H1 (cell line): Measurements from ENCODE around the gene UBA3. TPM values are rescaled to one million over a fixed set of nuclear protein-coding genes. Genes with fewer than 3 reads are reported as not detected.

Experiments used
- EZH2 ChIP-seq: fragments of 200-600 bp; sonication (generic); IDR thresholded peaks from 2 replicates; pipeline ENCODE4 v1.7.1; 2012; ENCODE audit warnings: low read depth, mild to moderate bottlenecking, moderate library complexity, low read length, inconsistent platforms; ENCODE audit not compliant: severe bottlenecking
- POU5F1 ChIP-seq: IDR thresholded peaks from 2 replicates; pipeline ENCODE4 v1.6.1; 2011; ENCODE audit warnings: low read depth, mild to moderate bottlenecking, low read length, moderate library complexity
- SP4 ChIP-seq: IDR thresholded peaks from 2 replicates; pipeline ENCODE4 v1.6.1; 2012; ENCODE audit warnings: low read length, inconsistent platforms
- SRF ChIP-seq: IDR thresholded peaks from 2 replicates; pipeline ENCODE4 v1.6.1; 2011; ENCODE audit warnings: mild to moderate bottlenecking, low read depth, low read length, moderate library complexity
- SUZ12 ChIP-seq: fragments of 200-600 bp; sonication (generic); IDR thresholded peaks from 2 replicates; pipeline ENCODE4 v1.6.1; 2012; ENCODE audit warnings: mild to moderate bottlenecking, inconsistent platforms, low read length, moderate library complexity, mixed read lengths
- TAF1 ChIP-seq: IDR thresholded peaks from 2 replicates; pipeline ENCODE4 v1.6.1; 2011; ENCODE audit warnings: mild to moderate bottlenecking, low read depth, low read length
- ZNF274 ChIP-seq: IDR thresholded peaks from 2 replicates; pipeline ENCODE4 v1.7.0; 2012; ENCODE audit warnings: low read length, borderline replicate concordance; ENCODE audit errors: extremely low read depth
- polyA plus RNA-seq, 7 experiments: library from polyadenylated mRNA; depleted of rRNA in 3 of 7; stranded (reverse) in 5 of 7; unstranded in 2 of 7; fragments of >200 nt in 5 of 7; fragments of 200-250 nt in 2 of 7; gene quantifications; 1 replicate in 5 of 7; 2 replicates in 1 of 7; 4 replicates in 1 of 7; pipeline versions ENCODE4 v1.2.1 to v1.2.3, GENCODE V29; 2011 to 2013; ENCODE audit warnings: missing spikeins in 2 of 7, mixed read lengths in 2 of 7
- total RNA-seq: library from RNA; stranded (reverse); fragmentation: NEBNext Ultra II Directional; extraction: Animal tissue kit (Norgen Biotek cat#: 25700); gene quantifications from 2 replicates; pipeline ENCODE4 v1.2.1, GENCODE V29; 2021
- TF ChIP-seq, protein P1 (sequence below): fragments of 300-600 bp; sonication (generic); IDR thresholded peaks from 2 replicates; pipeline ENCODE4 v1.7.1; 2012; ENCODE audit warnings: low read length, moderate library complexity, mild to moderate bottlenecking, inconsistent platforms; ENCODE audit not compliant: insufficient replicate concordance
- TF ChIP-seq, protein P2 (sequence below): IDR thresholded peaks from 2 replicates; pipeline ENCODE4 v1.6.1; 2011; ENCODE audit warnings: low read length, improper control_type of control experiment

Gene UBA3
- total and polyA plus RNA-seq, 2 of the 8 experiments (the other 6 are each of a cell fraction or from before 2014, with no cell fraction given): 40.8 to 97.8 TPM

DNA sequence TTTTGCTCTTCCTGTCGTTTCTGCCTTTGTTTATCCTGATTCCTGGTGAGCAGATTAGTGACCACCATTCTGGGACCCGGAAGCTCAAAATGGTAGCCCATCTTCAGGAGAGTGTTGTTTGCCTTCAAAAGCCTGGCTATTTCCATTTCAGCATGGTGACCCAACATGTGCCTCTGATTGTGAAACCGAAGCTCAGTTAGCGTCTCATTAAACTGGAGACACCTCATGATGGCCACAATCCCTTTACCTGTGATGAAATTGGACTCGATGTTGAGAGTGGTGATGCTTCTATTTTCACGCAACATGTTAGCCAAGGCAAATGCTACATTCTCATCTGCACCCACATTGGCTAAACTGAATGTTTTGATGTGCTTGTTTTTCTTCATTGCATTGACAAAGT is 39.0 kb upstream of the UBA3 start (continued):
- TF ChIP-seq, protein P1, sequence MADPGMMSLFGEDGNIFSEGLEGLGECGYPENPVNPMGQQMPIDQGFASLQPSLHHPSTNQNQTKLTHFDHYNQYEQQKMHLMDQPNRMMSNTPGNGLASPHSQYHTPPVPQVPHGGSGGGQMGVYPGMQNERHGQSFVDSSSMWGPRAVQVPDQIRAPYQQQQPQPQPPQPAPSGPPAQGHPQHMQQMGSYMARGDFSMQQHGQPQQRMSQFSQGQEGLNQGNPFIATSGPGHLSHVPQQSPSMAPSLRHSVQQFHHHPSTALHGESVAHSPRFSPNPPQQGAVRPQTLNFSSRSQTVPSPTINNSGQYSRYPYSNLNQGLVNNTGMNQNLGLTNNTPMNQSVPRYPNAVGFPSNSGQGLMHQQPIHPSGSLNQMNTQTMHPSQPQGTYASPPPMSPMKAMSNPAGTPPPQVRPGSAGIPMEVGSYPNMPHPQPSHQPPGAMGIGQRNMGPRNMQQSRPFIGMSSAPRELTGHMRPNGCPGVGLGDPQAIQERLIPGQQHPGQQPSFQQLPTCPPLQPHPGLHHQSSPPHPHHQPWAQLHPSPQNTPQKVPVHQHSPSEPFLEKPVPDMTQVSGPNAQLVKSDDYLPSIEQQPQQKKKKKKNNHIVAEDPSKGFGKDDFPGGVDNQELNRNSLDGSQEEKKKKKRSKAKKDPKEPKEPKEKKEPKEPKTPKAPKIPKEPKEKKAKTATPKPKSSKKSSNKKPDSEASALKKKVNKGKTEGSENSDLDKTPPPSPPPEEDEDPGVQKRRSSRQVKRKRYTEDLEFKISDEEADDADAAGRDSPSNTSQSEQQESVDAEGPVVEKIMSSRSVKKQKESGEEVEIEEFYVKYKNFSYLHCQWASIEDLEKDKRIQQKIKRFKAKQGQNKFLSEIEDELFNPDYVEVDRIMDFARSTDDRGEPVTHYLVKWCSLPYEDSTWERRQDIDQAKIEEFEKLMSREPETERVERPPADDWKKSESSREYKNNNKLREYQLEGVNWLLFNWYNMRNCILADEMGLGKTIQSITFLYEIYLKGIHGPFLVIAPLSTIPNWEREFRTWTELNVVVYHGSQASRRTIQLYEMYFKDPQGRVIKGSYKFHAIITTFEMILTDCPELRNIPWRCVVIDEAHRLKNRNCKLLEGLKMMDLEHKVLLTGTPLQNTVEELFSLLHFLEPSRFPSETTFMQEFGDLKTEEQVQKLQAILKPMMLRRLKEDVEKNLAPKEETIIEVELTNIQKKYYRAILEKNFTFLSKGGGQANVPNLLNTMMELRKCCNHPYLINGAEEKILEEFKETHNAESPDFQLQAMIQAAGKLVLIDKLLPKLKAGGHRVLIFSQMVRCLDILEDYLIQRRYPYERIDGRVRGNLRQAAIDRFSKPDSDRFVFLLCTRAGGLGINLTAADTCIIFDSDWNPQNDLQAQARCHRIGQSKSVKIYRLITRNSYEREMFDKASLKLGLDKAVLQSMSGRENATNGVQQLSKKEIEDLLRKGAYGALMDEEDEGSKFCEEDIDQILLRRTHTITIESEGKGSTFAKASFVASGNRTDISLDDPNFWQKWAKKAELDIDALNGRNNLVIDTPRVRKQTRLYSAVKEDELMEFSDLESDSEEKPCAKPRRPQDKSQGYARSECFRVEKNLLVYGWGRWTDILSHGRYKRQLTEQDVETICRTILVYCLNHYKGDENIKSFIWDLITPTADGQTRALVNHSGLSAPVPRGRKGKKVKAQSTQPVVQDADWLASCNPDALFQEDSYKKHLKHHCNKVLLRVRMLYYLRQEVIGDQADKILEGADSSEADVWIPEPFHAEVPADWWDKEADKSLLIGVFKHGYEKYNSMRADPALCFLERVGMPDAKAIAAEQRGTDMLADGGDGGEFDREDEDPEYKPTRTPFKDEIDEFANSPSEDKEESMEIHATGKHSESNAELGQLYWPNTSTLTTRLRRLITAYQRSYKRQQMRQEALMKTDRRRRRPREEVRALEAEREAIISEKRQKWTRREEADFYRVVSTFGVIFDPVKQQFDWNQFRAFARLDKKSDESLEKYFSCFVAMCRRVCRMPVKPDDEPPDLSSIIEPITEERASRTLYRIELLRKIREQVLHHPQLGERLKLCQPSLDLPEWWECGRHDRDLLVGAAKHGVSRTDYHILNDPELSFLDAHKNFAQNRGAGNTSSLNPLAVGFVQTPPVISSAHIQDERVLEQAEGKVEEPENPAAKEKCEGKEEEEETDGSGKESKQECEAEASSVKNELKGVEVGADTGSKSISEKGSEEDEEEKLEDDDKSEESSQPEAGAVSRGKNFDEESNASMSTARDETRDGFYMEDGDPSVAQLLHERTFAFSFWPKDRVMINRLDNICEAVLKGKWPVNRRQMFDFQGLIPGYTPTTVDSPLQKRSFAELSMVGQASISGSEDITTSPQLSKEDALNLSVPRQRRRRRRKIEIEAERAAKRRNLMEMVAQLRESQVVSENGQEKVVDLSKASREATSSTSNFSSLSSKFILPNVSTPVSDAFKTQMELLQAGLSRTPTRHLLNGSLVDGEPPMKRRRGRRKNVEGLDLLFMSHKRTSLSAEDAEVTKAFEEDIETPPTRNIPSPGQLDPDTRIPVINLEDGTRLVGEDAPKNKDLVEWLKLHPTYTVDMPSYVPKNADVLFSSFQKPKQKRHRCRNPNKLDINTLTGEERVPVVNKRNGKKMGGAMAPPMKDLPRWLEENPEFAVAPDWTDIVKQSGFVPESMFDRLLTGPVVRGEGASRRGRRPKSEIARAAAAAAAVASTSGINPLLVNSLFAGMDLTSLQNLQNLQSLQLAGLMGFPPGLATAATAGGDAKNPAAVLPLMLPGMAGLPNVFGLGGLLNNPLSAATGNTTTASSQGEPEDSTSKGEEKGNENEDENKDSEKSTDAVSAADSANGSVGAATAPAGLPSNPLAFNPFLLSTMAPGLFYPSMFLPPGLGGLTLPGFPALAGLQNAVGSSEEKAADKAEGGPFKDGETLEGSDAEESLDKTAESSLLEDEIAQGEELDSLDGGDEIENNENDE: no peak
- TF ChIP-seq SUZ12 (no peak), SRF (no peak), ZNF274 (no peak), TAF1 (no peak), SP4 (no peak), POU5F1 (no peak), EZH2 (no peak)
- TF ChIP-seq, protein P2, sequence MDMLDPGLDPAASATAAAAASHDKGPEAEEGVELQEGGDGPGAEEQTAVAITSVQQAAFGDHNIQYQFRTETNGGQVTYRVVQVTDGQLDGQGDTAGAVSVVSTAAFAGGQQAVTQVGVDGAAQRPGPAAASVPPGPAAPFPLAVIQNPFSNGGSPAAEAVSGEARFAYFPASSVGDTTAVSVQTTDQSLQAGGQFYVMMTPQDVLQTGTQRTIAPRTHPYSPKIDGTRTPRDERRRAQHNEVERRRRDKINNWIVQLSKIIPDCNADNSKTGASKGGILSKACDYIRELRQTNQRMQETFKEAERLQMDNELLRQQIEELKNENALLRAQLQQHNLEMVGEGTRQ: no peak
